ENCODE data around the gene GNA15. TPM values are rescaled to one million over a fixed set of nuclear protein-coding genes. Genes with fewer than 3 reads are reported as not detected.

Gene GNA15
- total and polyA plus RNA-seq, 9 donors = 1.2 to 4.8 (median 1.4) TPM

DNA sequence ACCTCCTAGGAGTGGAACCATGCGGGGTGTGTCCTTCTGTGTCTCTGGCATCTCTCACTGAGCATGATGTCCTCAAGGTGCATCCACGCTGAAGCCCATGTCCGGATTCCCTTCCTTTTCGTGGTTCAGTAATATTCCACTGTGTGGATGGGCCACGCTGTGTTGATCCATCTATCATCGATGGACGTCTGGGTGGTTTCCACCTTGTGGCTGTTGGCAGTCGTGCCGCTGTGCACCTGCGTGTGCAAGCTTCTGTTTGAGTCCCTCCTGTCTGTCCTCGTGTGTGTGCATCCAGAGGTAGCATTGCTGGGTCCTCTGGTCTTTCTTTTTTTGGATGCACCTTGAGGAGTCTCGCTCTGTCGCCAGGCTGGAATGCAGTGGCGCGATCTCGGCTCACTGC lies 11.2 kb upstream of the GNA15 start:
- intact Hi-C loops (cut with DNase I) = no loop called here
- no peak for TF ChIP-seq EP300 (IDR thresholded peaks at IDR 0.05)
- TF ChIP-seq POLR2A (IDR thresholded peaks at IDR 0.05) = no peak
- TF ChIP-seq CTCF (IDR thresholded peaks at IDR 0.05) = no peak
- 70 to 73% (median 72%) methylated on average over 16 of the region's 16 CpGs for WGBS, 3 donors

DNA sequence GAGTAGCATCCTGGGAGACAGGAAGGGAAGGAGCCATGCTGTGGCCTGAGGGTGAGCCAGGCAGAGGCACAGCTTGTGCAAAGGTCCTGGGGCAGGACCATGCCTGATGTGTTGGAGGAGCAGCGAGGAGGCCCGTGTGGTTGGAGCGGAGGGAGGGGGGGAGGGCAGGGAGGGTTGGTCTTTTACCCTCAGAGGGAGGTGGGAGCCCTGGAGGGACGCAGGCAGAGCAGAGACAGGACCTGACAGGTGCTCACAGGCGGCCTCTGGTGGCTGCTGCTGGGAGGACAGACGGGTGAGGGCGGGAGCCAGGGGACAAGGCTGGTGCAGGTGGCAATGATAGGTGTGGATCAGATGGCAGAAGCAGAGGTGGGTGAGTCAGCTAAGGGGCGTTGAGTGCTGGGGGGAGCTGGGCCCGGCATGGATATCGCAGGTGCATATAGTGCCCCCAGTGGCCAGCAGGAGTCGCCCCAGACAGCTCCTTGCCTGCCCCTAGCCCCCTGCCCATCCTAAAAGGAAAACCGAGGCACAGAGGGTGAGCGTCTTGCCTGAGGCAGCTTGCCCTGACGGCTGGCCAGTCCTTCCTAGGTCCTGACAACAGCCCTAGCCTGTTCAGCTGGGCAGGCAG lies 9.8 kb upstream of the GNA15 start:
- intact Hi-C loops (cut with DNase I) = no loop called here
- peaks cover 9% of the 10 kb centered on the region for H3K4me1 ChIP-seq (ENCODE audit: insufficient read depth)
- H3K36me3 ChIP-seq = no peaks in the 10 kb centered on the region
- H3K9me3 ChIP-seq = no peaks in the 10 kb centered on the region
- no peak overlapping the region for H3K27ac ChIP-seq
- H3K27me3 ChIP-seq = no peaks in the 10 kb centered on the region
- no peak for TF ChIP-seq POLR2A (IDR thresholded peaks at IDR 0.05)
- TF ChIP-seq EP300 (IDR thresholded peaks at IDR 0.05) = no peak
- peak in 2 of 3 donors; percentile 44 to 45 for TF ChIP-seq CTCF (IDR thresholded peaks at IDR 0.05)
- H3K4me3 ChIP-seq = no peak overlapping the region
- WGBS, 3 donors = 18 to 19% (median 18%) methylated on average over 14 of the region's 14 CpGs
- peak in 4 of 5 donors; percentile 45 to 62 (median 53) for DNase-seq

More for the DNA sequence above, 11.2 kb upstream of the GNA15 start:
- H3K36me3 ChIP-seq = no peaks in the 10 kb centered on the region
- no peak for DNase-seq
- H3K9me3 ChIP-seq = no peaks in the 10 kb centered on the region
- no peak overlapping the region for H3K27ac ChIP-seq
- peaks cover 4% of the 10 kb centered on the region for H3K4me1 ChIP-seq (ENCODE audit: insufficient read depth)
- H3K27me3 ChIP-seq = no peaks in the 10 kb centered on the region
- H3K4me3 ChIP-seq = no peak overlapping the region

GRCh38 chr19:3129112-3129511 lies 6.7 kb upstream of the GNA15 start:
- Histone ChIP-seq H3K9me3 (no peaks in the 10 kb centered on the region), H3K36me3 (no peaks in the 10 kb centered on the region), H3K27me3 (no peaks in the 10 kb centered on the region), H3K4me1 (ENCODE audit: insufficient read depth) (peaks cover 11% of the 10 kb centered on the region), H3K27ac (no peak overlapping the region), H3K4me3 (no peak overlapping the region)
- intact Hi-C loops (cut with DNase I) = no loop called here
- no peak for DNase-seq
- TF ChIP-seq EP300 (IDR thresholded peaks at IDR 0.05) (no peak), CTCF (IDR thresholded peaks at IDR 0.05) (peak in 1 of 3 donors; percentile 34)
- 24 to 51% (median 27%) methylated on average over 1 of the region's 1 CpG for WGBS, 3 donors

GRCh38 chr19:3131168-3131567 lies 4.7 kb upstream of the GNA15 start:
- peaks cover 9% of the 10 kb centered on the region for H3K4me1 ChIP-seq (ENCODE audit: insufficient read depth)
- H3K27me3 ChIP-seq = no peaks in the 10 kb centered on the region
- no peak overlapping the region for H3K4me3 ChIP-seq
- no peaks in the 10 kb centered on the region for H3K9me3 ChIP-seq
- no peaks in the 10 kb centered on the region for H3K36me3 ChIP-seq
- peak in 1 of 5 donors; percentile 46 for DNase-seq
- H3K27ac ChIP-seq = no peak overlapping the region
- WGBS, 3 donors = 88 to 96% (median 95%) methylated on average over 24 of the region's 24 CpGs
- intact Hi-C loops (cut with DNase I) = no loop called here
- no peak for TF ChIP-seq POLR2A (IDR thresholded peaks at IDR 0.05)

- H3K4me3 ChIP-seq = no peak overlapping the region
Measured at GRCh38 chr19:3132971-3133792, 2.7 kb upstream of the GNA15 start.

More at GRCh38 chr19:3132971-3133792, 2.7 kb upstream of the GNA15 start:
- Histone ChIP-seq H3K9me3 (no peaks in the 10 kb centered on the region), H3K36me3 (no peaks in the 10 kb centered on the region), H3K27me3 (no peaks in the 10 kb centered on the region), H3K4me1 (ENCODE audit: insufficient read depth) (peaks cover 13% of the 10 kb centered on the region), H3K27ac (no peak overlapping the region)
- intact Hi-C loops (cut with DNase I) = no loop called here
- TF ChIP-seq POLR2A (IDR thresholded peaks at IDR 0.05) (no peak), EP300 (IDR thresholded peaks at IDR 0.05) (no peak), CTCF (IDR thresholded peaks at IDR 0.05) (no peak)
- 60 to 76% (median 61%) methylated on average over 22 to 24 of the region's 24 CpGs for WGBS, 3 donors
- peak in 1 of 5 donors; percentile 36 for DNase-seq
